IMR-90 (cell line): Measurements from ENCODE around the gene BCL11B. TPM values are rescaled to one million over a fixed set of nuclear protein-coding genes. Genes with fewer than 3 reads are reported as not detected.

Experiments
- ATAC-seq: fragments of 200-7000 bp; cut with Tn5 transposase; 2 replicates; pipeline ENCODE4 v1.9.1; 2020; ENCODE audit warnings: low read depth, mild to moderate bottlenecking, moderate library complexity
- BruUV-seq: library from RNA; stranded (reverse); fragments of 400-500 nt; replicated peaks from 2 replicates; lab custom pipeline; 2021; lab: Mats Ljungman, UMichigan
- CTCF ChIA-PET: fragments of 300-600 bp; formaldehyde crosslinking; extraction: SDS; loops from one replicate; lab custom pipeline; 2021; ENCODE audit warnings: antibody characterized with exemption; lab: Yijun Ruan, JAX
- POLR2A ChIA-PET: fragments of 300-600 bp; sonication (Branson Sonifier 250); formaldehyde crosslinking; loops from one replicate; lab custom pipeline; 2022; ENCODE audit warnings: antibody characterized with exemption; ENCODE audit not compliant: unreplicated experiment; lab: Charles Lee
- DNase-seq: peaks from one replicate; pipeline ENCODE4 v3.0.0; 2013
- H2AFZ ChIP-seq: replicated peaks from 2 replicates; pipeline ENCODE3; 2013; ENCODE audit warnings: low read length, mild to moderate bottlenecking; ENCODE audit not compliant: poor library complexity
- H2AK5ac ChIP-seq: 2 replicates; pipeline ENCODE4 v1.6.1; 2013; ENCODE audit warnings: low read depth, low read length, inconsistent platforms
- H2AK9ac ChIP-seq: replicated peaks from 2 replicates; pipeline ENCODE3; 2013; ENCODE audit warnings: mild to moderate bottlenecking, low read depth, low read length, moderate library complexity; ENCODE audit not compliant: poor library complexity
- H2BK120ac ChIP-seq: 2 replicates; pipeline ENCODE4 v1.6.1; 2013; ENCODE audit warnings: low read depth, low read length, inconsistent platforms
- H2BK15ac ChIP-seq: 3 replicates; pipeline ENCODE4 v1.6.1; 2013; ENCODE audit warnings: low read depth, low read length, inconsistent platforms
- H2BK20ac ChIP-seq: 2 replicates; pipeline ENCODE4 v1.6.1; 2013; ENCODE audit warnings: low read depth, mild to moderate bottlenecking, inconsistent platforms, low read length, moderate library complexity
- H2BK5ac ChIP-seq: 2 replicates; pipeline ENCODE4 v1.6.1; 2013; ENCODE audit warnings: mild to moderate bottlenecking, low read depth, low read length, inconsistent platforms; ENCODE audit not compliant: poor library complexity, severe bottlenecking
- H3K14ac ChIP-seq: replicated peaks from 2 replicates; pipeline ENCODE4 v1.6.1; 2013; ENCODE audit warnings: low read depth, low read length, inconsistent platforms
- H3K18ac ChIP-seq: 2 replicates; pipeline ENCODE4 v1.6.1; 2013; ENCODE audit warnings: low read depth, low read length, control low read depth
- H3K23ac ChIP-seq: 2 replicates; pipeline ENCODE4 v1.6.1; 2013; ENCODE audit warnings: low read depth, low read length, inconsistent platforms
- H3K27ac ChIP-seq: 2 replicates; pipeline ENCODE4 v1.5.1; 2013; ENCODE audit warnings: mild to moderate bottlenecking, control low read depth, low read length; ENCODE audit not compliant: insufficient read depth
- H3K27me3 ChIP-seq: 2 replicates; pipeline ENCODE4 v1.6.1; 2013; ENCODE audit warnings: low read length; ENCODE audit not compliant: control insufficient read depth, insufficient read depth
- H3K36me3 ChIP-seq: 2 replicates; pipeline ENCODE4 v1.6.1; 2013; ENCODE audit warnings: low read length, mixed read lengths; ENCODE audit not compliant: control insufficient read depth, insufficient read depth
- H3K4ac ChIP-seq: 2 replicates; pipeline ENCODE4 v1.6.1; 2013; ENCODE audit warnings: low read depth, low read length, inconsistent platforms
- H3K4me1 ChIP-seq: 2 replicates; pipeline ENCODE4 v1.6.1; 2013; ENCODE audit warnings: low read length, mixed read lengths; ENCODE audit not compliant: control insufficient read depth, insufficient read depth
- H3K4me2 ChIP-seq: 2 replicates; pipeline ENCODE4 v1.6.1; 2013; ENCODE audit warnings: low read depth, mild to moderate bottlenecking, control low read depth, low read length, moderate library complexity
- H3K4me3 ChIP-seq: 2 replicates; pipeline ENCODE4 v1.5.1; 2013; ENCODE audit warnings: low read depth, mild to moderate bottlenecking, control low read depth, low read length, moderate library complexity; ENCODE audit not compliant: insufficient read depth
- H3K56ac ChIP-seq: 2 replicates; pipeline ENCODE4 v1.6.1; 2013; ENCODE audit warnings: low read length, inconsistent platforms; ENCODE audit not compliant: insufficient read depth; ENCODE audit errors: extremely low read depth
- H3K79me1 ChIP-seq, 2 experiments: 2 replicates each; pipeline ENCODE4 v1.6.1; 2013; ENCODE audit warnings: low read length in 2 of 2, inconsistent platforms in 1 of 2, low read depth in 1 of 2
- H3K9ac ChIP-seq: 2 replicates; pipeline ENCODE4 v1.6.1; 2013; ENCODE audit warnings: low read depth, low read length, control low read depth
- H3K9me1 ChIP-seq: 2 replicates; pipeline ENCODE4 v1.6.1; 2013; ENCODE audit warnings: low read length, inconsistent platforms; ENCODE audit not compliant: insufficient read depth
- H3K9me3 ChIP-seq: 2 replicates; pipeline ENCODE4 v1.6.1; 2013; ENCODE audit warnings: low read length; ENCODE audit not compliant: control insufficient read depth, insufficient read depth
- H4K20me1 ChIP-seq: 2 replicates; pipeline ENCODE4 v1.6.1; 2013; ENCODE audit warnings: low read length, inconsistent platforms; ENCODE audit not compliant: insufficient read depth
- H4K5ac ChIP-seq: 2 replicates; pipeline ENCODE4 v1.6.1; 2013; ENCODE audit warnings: mild to moderate bottlenecking, low read depth, low read length, control low read depth
- H4K8ac ChIP-seq, 2 experiments: 2 replicates each; pipeline ENCODE4 v1.6.1; 2013; ENCODE audit warnings: low read depth in 2 of 2, low read length in 2 of 2, control low read depth in 1 of 2, inconsistent platforms in 1 of 2
- H4K91ac ChIP-seq: 2 replicates; pipeline ENCODE4 v1.6.1; 2013; ENCODE audit warnings: low read depth, low read length, inconsistent platforms; ENCODE audit not compliant: insufficient read depth
- BHLHE40 ChIP-seq: fragments of 150-350 bp; IDR thresholded peaks from 2 replicates; pipeline ENCODE4 v1.6.1; 2016; ENCODE audit warnings: mild to moderate bottlenecking, low read depth, low read length
- CEBPB ChIP-seq: IDR thresholded peaks from 2 replicates; pipeline ENCODE4 v1.6.1; 2012; ENCODE audit warnings: low read depth, low read length, improper control_type of control experiment
- CHD1 ChIP-seq: IDR thresholded peaks from 2 replicates; pipeline ENCODE4 v1.6.1; 2012; ENCODE audit warnings: low read depth, low read length, improper control_type of control experiment
- FOS ChIP-seq: fragments of 150-350 bp; IDR thresholded peaks from 2 replicates; pipeline ENCODE4 v1.6.1; 2016; ENCODE audit warnings: low read depth, low read length
- MAZ ChIP-seq: IDR thresholded peaks from 2 replicates; pipeline ENCODE4 v1.6.1; 2012; ENCODE audit warnings: low read depth, mild to moderate bottlenecking, low read length, improper control_type of control experiment, moderate library complexity, borderline replicate concordance
- MXI1 ChIP-seq: IDR thresholded peaks from 2 replicates; pipeline ENCODE4 v1.6.1; 2012; ENCODE audit warnings: low read depth, mild to moderate bottlenecking, low read length, moderate library complexity, borderline replicate concordance
- NFE2L2 ChIP-seq: fragments of 150-350 bp; IDR thresholded peaks from 2 replicates; pipeline ENCODE4 v1.6.1; 2016; ENCODE audit warnings: low read depth, mild to moderate bottlenecking, low read length
- POLR2A ChIP-seq: IDR thresholded peaks from 2 replicates; pipeline ENCODE4 v1.6.1; 2012; ENCODE audit warnings: mild to moderate bottlenecking, low read depth, low read length
- RAD21 ChIP-seq: IDR thresholded peaks from 2 replicates; pipeline ENCODE4 v1.6.1; 2012; ENCODE audit warnings: low read length, improper control_type of control experiment
- RCOR1 ChIP-seq: IDR thresholded peaks from 2 replicates; pipeline ENCODE4 v1.6.1; 2012; ENCODE audit warnings: mild to moderate bottlenecking, low read length, improper control_type of control experiment; ENCODE audit not compliant: insufficient replicate concordance
- SMC3 ChIP-seq: fragments of 150-350 bp; IDR thresholded peaks from 2 replicates; pipeline ENCODE4 v1.6.1; 2016; ENCODE audit warnings: low read depth, mild to moderate bottlenecking, antibody characterized with exemption, low read length, moderate library complexity
- WGBS, 2 experiments: methylation state at CpG; one replicate each; pipeline versions ENCODE4 v1.1.5 to v1.1.7; 2013; ENCODE audit warnings: missing lambda C conversion rate in 2 of 2; ENCODE audit not compliant: insufficient read length in 1 of 2; ENCODE audit errors: extremely low coverage in 2 of 2; 5-methylcytosine and 5-hydroxymethylcytosine counted together
- dilution Hi-C: fragments of 300-500 bp; cut with HindIII; formaldehyde crosslinking; loops from one replicate; pipeline ENCODE4 v1.14.3; 2018; ENCODE audit warnings: low sequenced_read_pairs; ENCODE audit not compliant: unreplicated experiment
- in situ Hi-C: fragments of 300-500 bp; cut with MboI; formaldehyde crosslinking; loops from 3 replicates; pipeline ENCODE4 v1.14.3; 2019; ENCODE audit warnings: low sequenced_read_pairs, inconsistent platforms, mixed read lengths
- intact Hi-C: fragments of 100-400 bp; cut with micrococcal nuclease; formaldehyde crosslinking; loops from 2 replicates; pipeline ENCODE4 v1.10.0; 2022
- polyA plus RNA-seq, 3 experiments: library from polyadenylated mRNA; depleted of rRNA; stranded (reverse); fragments of >200 nt; gene quantifications; 2 replicates each; pipeline ENCODE4 v1.2.3, GENCODE V29; 2012; ENCODE audit warnings: low replicate concordance in 1 of 3
- total RNA-seq: library from RNA; depleted of rRNA; stranded (reverse); fragments of >200 nt; gene quantifications from 2 replicates; pipeline ENCODE4 v1.2.3, GENCODE V29; 2012
- TF ChIP-seq, protein P1 (sequence below): conservative IDR thresholded peaks from 2 replicates; pipeline ENCODE4 v1.5.1; 2012; ENCODE audit warnings: mild to moderate bottlenecking, low read depth, low read length, improper control_type of control experiment
- TF ChIP-seq, protein P2 (sequence below): fragments of 150-350 bp; IDR thresholded peaks from 2 replicates; pipeline ENCODE4 v1.6.1; 2016; ENCODE audit warnings: low read depth, mild to moderate bottlenecking, low read length, moderate library complexity, borderline replicate concordance
- TF ChIP-seq, protein P3 (sequence below): fragments of 150-350 bp; IDR thresholded peaks from 2 replicates; pipeline ENCODE4 v1.6.1; 2017; ENCODE audit warnings: mild to moderate bottlenecking, antibody characterized with exemption, low read length, low read depth

BCL11B gene
- total and polyA plus RNA-seq, 2 of the 4 experiments (the other 2 are of a cell fraction) = under 0.01 TPM; not detected in 1

DNA sequence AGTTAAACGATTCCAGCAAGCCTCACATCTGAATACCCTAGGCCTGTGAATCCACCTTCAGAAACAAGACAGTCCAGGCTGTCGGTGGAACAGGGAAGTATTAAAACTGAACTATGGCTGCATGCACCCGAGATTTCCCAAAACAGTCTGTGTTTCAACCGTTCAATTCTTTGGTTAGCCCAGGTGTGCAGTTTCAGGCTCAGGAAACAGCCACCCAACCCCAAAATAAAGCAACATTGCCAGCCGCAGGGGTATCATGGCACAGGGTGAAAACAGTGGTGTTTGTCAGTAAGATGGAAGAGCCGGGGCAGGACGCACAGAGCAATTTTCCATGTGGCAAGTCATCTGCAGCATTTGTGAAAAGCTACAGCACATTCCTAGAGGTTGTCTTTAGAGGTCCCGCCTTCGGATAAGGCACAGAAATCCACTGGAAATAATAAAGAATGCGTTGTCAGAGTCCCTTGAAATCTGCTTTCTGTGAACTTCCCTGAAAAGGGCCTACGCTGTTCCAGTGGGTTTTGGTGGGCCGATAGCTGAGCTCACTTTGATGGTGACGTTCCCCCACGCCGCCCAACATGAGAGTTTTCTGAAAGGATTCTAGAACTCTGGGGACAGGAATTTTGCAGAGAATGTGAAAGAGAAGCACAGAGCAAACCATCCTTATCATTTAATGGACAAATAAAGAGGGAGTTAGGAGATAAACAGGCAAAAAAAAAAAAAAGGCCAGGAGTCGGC, 84.9 kb downstream of the BCL11B start:
- no peak overlapping the region for H2BK20ac ChIP-seq
- in situ Hi-C loops (no loop called here), intact Hi-C loops (no loop called here), dilution Hi-C loops (no loop called here)
- H3K9ac ChIP-seq = no peak overlapping the region
- no peak overlapping the region for H2BK5ac ChIP-seq
- no peak overlapping the region for H2BK120ac ChIP-seq
- POLR2A ChIA-PET = no interaction called here
- peaks cover 35% of the 10 kb centered on the region for H3K9me3 ChIP-seq
- no peaks in the 10 kb centered on the region for H3K27me3 ChIP-seq
- TF ChIP-seq, protein P1, sequence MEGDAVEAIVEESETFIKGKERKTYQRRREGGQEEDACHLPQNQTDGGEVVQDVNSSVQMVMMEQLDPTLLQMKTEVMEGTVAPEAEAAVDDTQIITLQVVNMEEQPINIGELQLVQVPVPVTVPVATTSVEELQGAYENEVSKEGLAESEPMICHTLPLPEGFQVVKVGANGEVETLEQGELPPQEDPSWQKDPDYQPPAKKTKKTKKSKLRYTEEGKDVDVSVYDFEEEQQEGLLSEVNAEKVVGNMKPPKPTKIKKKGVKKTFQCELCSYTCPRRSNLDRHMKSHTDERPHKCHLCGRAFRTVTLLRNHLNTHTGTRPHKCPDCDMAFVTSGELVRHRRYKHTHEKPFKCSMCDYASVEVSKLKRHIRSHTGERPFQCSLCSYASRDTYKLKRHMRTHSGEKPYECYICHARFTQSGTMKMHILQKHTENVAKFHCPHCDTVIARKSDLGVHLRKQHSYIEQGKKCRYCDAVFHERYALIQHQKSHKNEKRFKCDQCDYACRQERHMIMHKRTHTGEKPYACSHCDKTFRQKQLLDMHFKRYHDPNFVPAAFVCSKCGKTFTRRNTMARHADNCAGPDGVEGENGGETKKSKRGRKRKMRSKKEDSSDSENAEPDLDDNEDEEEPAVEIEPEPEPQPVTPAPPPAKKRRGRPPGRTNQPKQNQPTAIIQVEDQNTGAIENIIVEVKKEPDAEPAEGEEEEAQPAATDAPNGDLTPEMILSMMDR = no peak
- TF ChIP-seq, protein P2, sequence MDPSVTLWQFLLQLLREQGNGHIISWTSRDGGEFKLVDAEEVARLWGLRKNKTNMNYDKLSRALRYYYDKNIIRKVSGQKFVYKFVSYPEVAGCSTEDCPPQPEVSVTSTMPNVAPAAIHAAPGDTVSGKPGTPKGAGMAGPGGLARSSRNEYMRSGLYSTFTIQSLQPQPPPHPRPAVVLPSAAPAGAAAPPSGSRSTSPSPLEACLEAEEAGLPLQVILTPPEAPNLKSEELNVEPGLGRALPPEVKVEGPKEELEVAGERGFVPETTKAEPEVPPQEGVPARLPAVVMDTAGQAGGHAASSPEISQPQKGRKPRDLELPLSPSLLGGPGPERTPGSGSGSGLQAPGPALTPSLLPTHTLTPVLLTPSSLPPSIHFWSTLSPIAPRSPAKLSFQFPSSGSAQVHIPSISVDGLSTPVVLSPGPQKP = no peak
- TF ChIP-seq FOS (no peak), MAZ (no peak), CHD1 (no peak), SMC3 (no peak), CEBPB (no peak), MXI1 (no peak), BHLHE40 (no peak), RAD21 (no peak), NFE2L2 (no peak), POLR2A (no peak), RCOR1 (no peak)
- TF ChIP-seq, protein P3, sequence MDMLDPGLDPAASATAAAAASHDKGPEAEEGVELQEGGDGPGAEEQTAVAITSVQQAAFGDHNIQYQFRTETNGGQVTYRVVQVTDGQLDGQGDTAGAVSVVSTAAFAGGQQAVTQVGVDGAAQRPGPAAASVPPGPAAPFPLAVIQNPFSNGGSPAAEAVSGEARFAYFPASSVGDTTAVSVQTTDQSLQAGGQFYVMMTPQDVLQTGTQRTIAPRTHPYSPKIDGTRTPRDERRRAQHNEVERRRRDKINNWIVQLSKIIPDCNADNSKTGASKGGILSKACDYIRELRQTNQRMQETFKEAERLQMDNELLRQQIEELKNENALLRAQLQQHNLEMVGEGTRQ = no peak
- no peak overlapping the region for H3K4me2 ChIP-seq
- no peaks in the 10 kb centered on the region for H3K79me1 ChIP-seq
- H3K23ac ChIP-seq = no peak overlapping the region
- no TSS peak for BruUV-seq
- 67% methylated on average over 3 of the region's 16 CpGs; no CpG with 5 or more reads in 1 of the 2 experiments for WGBS, 2 experiments
- H3K4ac ChIP-seq = no peak overlapping the region
- H4K20me1 ChIP-seq = no peaks in the 10 kb centered on the region
- DNase-seq = no peak
- H3K27ac ChIP-seq = no peak overlapping the region
- H2BK15ac ChIP-seq = no peak overlapping the region
- H2AFZ ChIP-seq = no peak overlapping the region
- H3K9me1 ChIP-seq = no peaks in the 10 kb centered on the region
- H4K91ac ChIP-seq = no peak overlapping the region
- ATAC-seq = no peak
- no peak overlapping the region for H3K56ac ChIP-seq
- no peak overlapping the region for H3K18ac ChIP-seq
- CTCF ChIA-PET = no interaction called here
- H3K4me1 ChIP-seq = no peaks in the 10 kb centered on the region
- no peak overlapping the region for H4K5ac ChIP-seq
- H4K8ac ChIP-seq = no peak overlapping the region
- H2AK5ac ChIP-seq = no peak overlapping the region
- no peak overlapping the region for H2AK9ac ChIP-seq
- no peak overlapping the region for H3K4me3 ChIP-seq
- H3K14ac ChIP-seq = no peak overlapping the region
- H3K36me3 ChIP-seq = no peaks in the 10 kb centered on the region
